Bronchial epithelial cell (primary cell): ENCODE results near the gene SHISA8. TPM values are rescaled to one million over a fixed set of nuclear protein-coding genes. Genes with fewer than 3 reads are reported as not detected.

Experiments used
- DNase-seq: peaks from one replicate; pipeline ENCODE4 v3.0.0-alpha.2; 2010; ENCODE audit warnings: low read depth
- FAIRE-seq: peaks from 2 replicates; lab custom pipeline; 2011; peaks lifted over from hg19 to GRCh38; lab: Jason Lieb, UNC
- H3K27me3 ChIP-seq: 2 replicates; pipeline ENCODE4 v1.5.1; 2011; ENCODE audit warnings: low read length; ENCODE audit not compliant: control insufficient read depth, insufficient read depth
- H3K36me3 ChIP-seq: 2 replicates; pipeline ENCODE4 v1.5.1; 2011; ENCODE audit warnings: low read length; ENCODE audit not compliant: control insufficient read depth, insufficient read depth
- H3K4me3 ChIP-seq: 2 replicates; pipeline ENCODE4 v1.5.1; 2011; ENCODE audit warnings: mild to moderate bottlenecking, low read depth, low read length, control low read depth
- total RNA-seq: library from RNA; depleted of rRNA; stranded (reverse); fragments of >200 nt; gene quantifications from 2 replicates; pipeline ENCODE4 v1.2.1, GENCODE V29; 2014
- TF ChIP-seq, protein P1 (sequence below): IDR thresholded peaks from 2 replicates; pipeline ENCODE4 v1.5.1; 2011; ENCODE audit warnings: mild to moderate bottlenecking, moderate library complexity, low read length, control low read depth, inconsistent platforms; ENCODE audit not compliant: insufficient read depth, severe bottlenecking

The SHISA8 gene
- total RNA-seq, 1 donor from 2014 or later, result not detected

- Histone ChIP-seq H3K36me3 (no peaks in the 10 kb centered on the region), H3K4me3 (no peak overlapping the region), H3K27me3 (peaks cover 45% of the 10 kb centered on the region)
- no peak for DNase-seq
- TF ChIP-seq, protein P1, sequence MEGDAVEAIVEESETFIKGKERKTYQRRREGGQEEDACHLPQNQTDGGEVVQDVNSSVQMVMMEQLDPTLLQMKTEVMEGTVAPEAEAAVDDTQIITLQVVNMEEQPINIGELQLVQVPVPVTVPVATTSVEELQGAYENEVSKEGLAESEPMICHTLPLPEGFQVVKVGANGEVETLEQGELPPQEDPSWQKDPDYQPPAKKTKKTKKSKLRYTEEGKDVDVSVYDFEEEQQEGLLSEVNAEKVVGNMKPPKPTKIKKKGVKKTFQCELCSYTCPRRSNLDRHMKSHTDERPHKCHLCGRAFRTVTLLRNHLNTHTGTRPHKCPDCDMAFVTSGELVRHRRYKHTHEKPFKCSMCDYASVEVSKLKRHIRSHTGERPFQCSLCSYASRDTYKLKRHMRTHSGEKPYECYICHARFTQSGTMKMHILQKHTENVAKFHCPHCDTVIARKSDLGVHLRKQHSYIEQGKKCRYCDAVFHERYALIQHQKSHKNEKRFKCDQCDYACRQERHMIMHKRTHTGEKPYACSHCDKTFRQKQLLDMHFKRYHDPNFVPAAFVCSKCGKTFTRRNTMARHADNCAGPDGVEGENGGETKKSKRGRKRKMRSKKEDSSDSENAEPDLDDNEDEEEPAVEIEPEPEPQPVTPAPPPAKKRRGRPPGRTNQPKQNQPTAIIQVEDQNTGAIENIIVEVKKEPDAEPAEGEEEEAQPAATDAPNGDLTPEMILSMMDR, result no peak
- no peak for FAIRE-seq
These were observed 886 bp downstream of the SHISA8 start for GRCh38 chr22:41913842-41914534.

DNA sequence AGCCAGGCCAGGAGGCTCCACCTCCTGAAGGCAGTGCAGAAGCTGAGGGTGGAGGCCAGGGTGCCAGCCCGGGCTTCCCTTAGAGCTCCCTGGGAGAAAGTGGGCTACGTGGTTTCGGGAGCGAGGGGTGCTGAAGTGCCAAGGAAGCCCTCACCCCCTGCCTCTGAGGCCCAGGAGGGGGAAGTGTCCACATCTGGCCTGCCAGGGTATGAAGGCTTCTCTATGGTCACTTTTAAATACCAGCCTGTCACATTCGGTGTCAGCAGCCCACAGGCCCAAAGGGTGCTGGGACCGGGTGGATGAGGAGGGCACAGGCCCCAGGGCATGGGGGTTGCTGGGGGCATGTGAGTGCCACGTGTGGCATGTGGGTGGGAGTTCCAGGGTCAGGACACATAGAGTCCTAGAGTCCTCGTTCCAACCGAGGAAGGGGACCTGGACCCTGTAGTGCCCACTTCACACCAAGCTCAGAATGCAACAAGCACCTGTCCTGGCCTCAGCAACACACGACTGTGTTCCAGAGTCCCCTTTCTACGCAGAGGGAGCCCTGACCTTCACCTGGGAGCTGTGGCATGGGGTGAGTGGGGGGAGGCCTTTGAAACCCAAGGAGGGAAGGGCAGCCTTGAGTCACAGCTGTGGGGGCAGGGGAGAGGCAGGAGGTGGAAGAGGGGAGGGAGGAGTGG is 1.7 kb downstream of the SHISA8 start:
- peaks cover 45% of the 10 kb centered on the region for H3K27me3 ChIP-seq
- DNase-seq (no peak), FAIRE-seq (no peak)
- no peak overlapping the region for H3K4me3 ChIP-seq
- TF ChIP-seq, protein P1, result no peak
- no peaks in the 10 kb centered on the region for H3K36me3 ChIP-seq

GRCh38 chr22:41912338-41913039 is 2.4 kb downstream of the SHISA8 start:
- TF ChIP-seq, protein P1, result no peak
- Histone ChIP-seq H3K27me3 (peaks cover 45% of the 10 kb centered on the region), H3K4me3 (no peak overlapping the region), H3K36me3 (no peaks in the 10 kb centered on the region)
- no peak for DNase-seq
- FAIRE-seq, result no peak

- Histone ChIP-seq H3K4me3 (no peak overlapping the region), H3K27me3 (peaks cover 43% of the 10 kb centered on the region), H3K36me3 (peaks cover 3% of the 10 kb centered on the region)
- FAIRE-seq (no peak), DNase-seq (no peak)
- TF ChIP-seq, protein P1, result no peak
These were observed 3.8 kb downstream of the SHISA8 start for GRCh38 chr22:41911001-41911611.

GRCh38 chr22:41910050-41911000 is 4.5 kb downstream of the SHISA8 start:
- TF ChIP-seq, protein P1, result no peak
- Histone ChIP-seq H3K27me3 (peaks cover 35% of the 10 kb centered on the region), H3K4me3 (no peak overlapping the region), H3K36me3 (peaks cover 9% of the 10 kb centered on the region)
- no peak for DNase-seq
- FAIRE-seq, result no peak
